Activated naive CD4-positive, alpha-beta T cell treated with anti-CD3 and anti-CD28 coated beads, Interleukin-2, amount 50 U/mL, for 16 hours (primary cell): ENCODE data around the gene HNRNPF.

Experiments used
- DNase-seq: peaks from one replicate; pipeline ENCODE4 v3.0.0-alpha.2; 2020

The HNRNPF gene

GRCh38 chr10:43374194-43374593 lies 34.8 kb downstream of the HNRNPF start:
- DNase-seq, result no peak

GRCh38 chr10:43373461-43373860 lies 35.5 kb downstream of the HNRNPF start:
- DNase-seq, result no peak

- no peak for DNase-seq
These were observed 36.1 kb downstream of the HNRNPF start for GRCh38 chr10:43372765-43373361.

- DNase-seq, result no peak
These were observed 37.6 kb downstream of the HNRNPF start, which contains the start of gene FXYD4 for GRCh38 chr10:43371418-43371817. Gene FXYD4, plus strand, starts transcription at chr10:43371636. Its CDS starts 2,111 bp downstream, at chr10:43373747.

GRCh38 chr10:43370671-43371215 lies 38.2 kb downstream of the HNRNPF start:
- DNase-seq, result no peak

- no peak for DNase-seq
These were observed 39.1 kb downstream of the HNRNPF start for GRCh38 chr10:43369921-43370320.

GRCh38 chr10:43365001-43365400 lies 44.0 kb downstream of the HNRNPF start:
- no peak for DNase-seq

GRCh38 chr10:43362191-43362839 lies 46.7 kb downstream of the HNRNPF start:
- DNase-seq, result peak; percentile 99

- DNase-seq, result no peak
These were observed 47.3 kb downstream of the HNRNPF start for GRCh38 chr10:43361547-43362190.

GRCh38 chr10:43360086-43360485 lies 48.9 kb downstream of the HNRNPF start:
- no peak for DNase-seq

GRCh38 chr10:43355749-43356371 lies 53.1 kb downstream of the HNRNPF start:
- DNase-seq, result no peak

- DNase-seq, result no peak
These were observed 54.1 kb downstream of the HNRNPF start for GRCh38 chr10:43354879-43355380.

GRCh38 chr10:43354330-43354635 lies 54.7 kb downstream of the HNRNPF start:
- no peak for DNase-seq

GRCh38 chr10:43353495-43354329 lies 55.3 kb downstream of the HNRNPF start:
- DNase-seq, result no peak

GRCh38 chr10:43352951-43353350 lies 56.0 kb downstream of the HNRNPF start:
- DNase-seq, result no peak

GRCh38 chr10:43351301-43351700 lies 57.7 kb downstream of the HNRNPF start:
- no peak for DNase-seq

- no peak for DNase-seq
These were observed 58.3 kb downstream of the HNRNPF start for GRCh38 chr10:43350686-43351085.

- DNase-seq, result no peak
These were observed 58.8 kb downstream of the HNRNPF start for GRCh38 chr10:43350156-43350555.

GRCh38 chr10:43348511-43349312 lies 60.3 kb downstream of the HNRNPF start:
- peak; percentile 81 for DNase-seq

- no peak for DNase-seq
These were observed 61.0 kb downstream of the HNRNPF start for GRCh38 chr10:43347997-43348396.

GRCh38 chr10:43344051-43344450 lies 64.9 kb downstream of the HNRNPF start:
- DNase-seq, result no peak

- no peak for DNase-seq
These were observed 65.9 kb downstream of the HNRNPF start for GRCh38 chr10:43343126-43343525.
